ENCODE data around the gene AURKA. TPM values are rescaled to one million over a fixed set of nuclear protein-coding genes. Genes with fewer than 3 reads are reported as not detected.

Gene AURKA
- total and polyA plus RNA-seq, 9 of the 15 experiments (the other 6 are each of a cell fraction or from before 2014, with no cell fraction given) = 72.7 to 162 (median 113) TPM

- TF ChIP-seq MGA (IDR thresholded peaks at IDR 0.05) = peak; percentile 67
- peak; percentile 2; the same call in 1 of the 2 replicates for TF ChIP-seq ZBTB7A (IDR thresholded peaks at IDR 0.05; ENCODE audit: borderline replicate concordance, control insufficient read depth, low read depth, low read length)
- TF ChIP-seq KDM5B (IDR thresholded peaks at IDR 0.05; ENCODE audit: insufficient replicate concordance, low read depth, low read length) = no peak
- no peak for TF ChIP-seq CHD4 (IDR thresholded peaks at IDR 0.05; ENCODE audit: insufficient read depth, insufficient replicate concordance, low read depth, low read length, poor library complexity, severe bottlenecking)
- TF ChIP-seq SMAD2 (IDR thresholded peaks at IDR 0.05; ENCODE audit: low read depth, low read length) = no peak
- no peak for TF ChIP-seq ZNF3 (CRISPR knock-in tag; IDR thresholded peaks at IDR 0.05)
- 0 out of 2 replicates have a peak, but pooled peaks have one; percentile 58 for TF ChIP-seq NR2C2 (CRISPR knock-in tag; IDR thresholded peaks at IDR 0.05)
- peak; percentile 37; the same call in 1 of the 2 replicates for TF ChIP-seq NR2C2 (tag; IDR thresholded peaks at IDR 0.05)
- no peak for TF ChIP-seq NFXL1 (CRISPR knock-in tag; IDR thresholded peaks at IDR 0.05)
- no peak for TF ChIP-seq ARHGAP35 (IDR thresholded peaks at IDR 0.05; ENCODE audit: partially characterized antibody)
- TF ChIP-seq TEAD4 (IDR thresholded peaks at IDR 0.05; ENCODE audit: low read length) = no peak
- TF ChIP-seq TEAD4 (CRISPR knock-in tag; IDR thresholded peaks at IDR 0.05; ENCODE audit: borderline replicate concordance) = no peak
- no peak for TF ChIP-seq MAFK (IDR thresholded peaks at IDR 0.05; ENCODE audit: low read length)
- no peak for TF ChIP-seq RNF2 (IDR thresholded peaks at IDR 0.05)
- no peak for TF ChIP-seq THRA (IDR thresholded peaks at IDR 0.05)
Measured at GRCh38 chr20:56359212-56360132, 32.5 kb downstream of the AURKA start (continued).

Measured in K562 (cell line).